Body of pancreas (tissue), 4 donors: ENCODE measurements around the gene NFYB.

Source experiments
- POLR2A ChIP-seq, 3 donors: fragments of 450-650 bp; IDR thresholded peaks; one replicate each; pipeline ENCODE4 v1.6.1; 2016; ENCODE audit warnings: antibody characterized with exemption in 3 of 3, mild to moderate bottlenecking in 2 of 3
- TF ChIP-seq, protein P1 (sequence below), 7 experiments: fragments of 450-650 bp in 4 of 7; fragments of 200-600 bp in 3 of 7; sonication (generic) in 3 of 7; IDR thresholded peaks; one replicate each; pipeline ENCODE4 v1.5.1; 2016 to 2019; ENCODE audit warnings: antibody characterized with exemption in 7 of 7

DNA sequence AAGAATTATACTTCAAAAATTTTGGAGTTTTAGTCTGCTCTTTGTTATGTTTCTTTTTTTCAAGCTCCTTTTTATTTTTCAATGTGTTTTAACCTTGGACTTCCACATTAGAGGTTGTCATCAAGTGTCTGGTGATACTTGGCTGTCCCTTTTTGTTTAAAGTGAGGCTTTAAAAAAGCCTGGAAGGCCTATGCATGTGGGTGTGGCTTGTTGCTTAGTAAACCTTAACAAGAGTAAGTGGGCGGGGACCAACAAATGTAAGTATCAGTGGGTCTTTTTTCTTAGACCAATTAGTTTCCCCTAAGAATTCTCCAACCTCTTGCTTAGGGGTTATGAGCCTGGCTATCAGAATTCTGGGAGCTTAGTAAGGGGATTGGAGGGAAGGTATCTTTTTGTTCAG lies 47.3 kb downstream of the NFYB start:
- TF ChIP-seq POLR2A (IDR thresholded peaks at IDR 0.05) = no peak
- TF ChIP-seq, protein P1, sequence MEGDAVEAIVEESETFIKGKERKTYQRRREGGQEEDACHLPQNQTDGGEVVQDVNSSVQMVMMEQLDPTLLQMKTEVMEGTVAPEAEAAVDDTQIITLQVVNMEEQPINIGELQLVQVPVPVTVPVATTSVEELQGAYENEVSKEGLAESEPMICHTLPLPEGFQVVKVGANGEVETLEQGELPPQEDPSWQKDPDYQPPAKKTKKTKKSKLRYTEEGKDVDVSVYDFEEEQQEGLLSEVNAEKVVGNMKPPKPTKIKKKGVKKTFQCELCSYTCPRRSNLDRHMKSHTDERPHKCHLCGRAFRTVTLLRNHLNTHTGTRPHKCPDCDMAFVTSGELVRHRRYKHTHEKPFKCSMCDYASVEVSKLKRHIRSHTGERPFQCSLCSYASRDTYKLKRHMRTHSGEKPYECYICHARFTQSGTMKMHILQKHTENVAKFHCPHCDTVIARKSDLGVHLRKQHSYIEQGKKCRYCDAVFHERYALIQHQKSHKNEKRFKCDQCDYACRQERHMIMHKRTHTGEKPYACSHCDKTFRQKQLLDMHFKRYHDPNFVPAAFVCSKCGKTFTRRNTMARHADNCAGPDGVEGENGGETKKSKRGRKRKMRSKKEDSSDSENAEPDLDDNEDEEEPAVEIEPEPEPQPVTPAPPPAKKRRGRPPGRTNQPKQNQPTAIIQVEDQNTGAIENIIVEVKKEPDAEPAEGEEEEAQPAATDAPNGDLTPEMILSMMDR (IDR thresholded peaks at IDR 0.05) = no peak
